ENCODE data around the gene TICRR.

TICRR gene

GRCh38 chr15:89628806-89629715 lies 53.8 kb downstream of the TICRR start:
- DNase-seq (ENCODE audit: low spot score): no peak

- no peak for DNase-seq (ENCODE audit: low spot score)
Measured at GRCh38 chr15:89629829-89630228, 54.6 kb downstream of the TICRR start.

GRCh38 chr15:89630260-89630659 lies 55.0 kb downstream of the TICRR start:
- no peak for DNase-seq (ENCODE audit: low spot score)

GRCh38 chr15:89630974-89631901 lies 56.0 kb downstream of the TICRR start:
- no peak for DNase-seq (ENCODE audit: low spot score)

GRCh38 chr15:89631902-89632264 lies 56.6 kb downstream of the TICRR start:
- no peak for DNase-seq (ENCODE audit: low spot score)

- no peak for DNase-seq (ENCODE audit: low spot score)
Measured at GRCh38 chr15:89632563-89633430, 57.5 kb downstream of the TICRR start.

GRCh38 chr15:89633585-89633984 lies 58.3 kb downstream of the TICRR start:
- no peak for DNase-seq (ENCODE audit: low spot score)

- no peak for DNase-seq (ENCODE audit: low spot score)
Measured at GRCh38 chr15:89640245-89640644, 65.0 kb downstream of the TICRR start.

GRCh38 chr15:89641053-89641452 lies 65.8 kb downstream of the TICRR start:
- no peak for DNase-seq (ENCODE audit: low spot score)

- DNase-seq (ENCODE audit: low spot score): no peak
Measured at GRCh38 chr15:89642106-89642505, 66.8 kb downstream of the TICRR start.

GRCh38 chr15:89645680-89646079 lies 70.4 kb downstream of the TICRR start:
- DNase-seq (ENCODE audit: low spot score): no peak

- no peak for DNase-seq (ENCODE audit: low spot score)
Measured at GRCh38 chr15:89646416-89647141, 71.3 kb downstream of the TICRR start.

- no peak for DNase-seq (ENCODE audit: low spot score)
Measured at GRCh38 chr15:89647191-89647851, 72.1 kb downstream of the TICRR start.

- no peak for DNase-seq (ENCODE audit: low spot score)
Measured at GRCh38 chr15:89648106-89649012, 73.1 kb downstream of the TICRR start.

- DNase-seq (ENCODE audit: low spot score): no peak
Measured at GRCh38 chr15:89649013-89649625, 73.8 kb downstream of the TICRR start.

GRCh38 chr15:89649716-89650115 lies 74.4 kb downstream of the TICRR start:
- no peak for DNase-seq (ENCODE audit: low spot score)

GRCh38 chr15:89652131-89652530 lies 76.9 kb downstream of the TICRR start:
- no peak for DNase-seq (ENCODE audit: low spot score)

- no peak for DNase-seq (ENCODE audit: low spot score)
Measured at GRCh38 chr15:89652666-89653065, 77.4 kb downstream of the TICRR start.

GRCh38 chr15:89653578-89653977 lies 78.3 kb downstream of the TICRR start:
- DNase-seq (ENCODE audit: low spot score): no peak

All from left forelimb (tissue), 1 donor.